ENCODE measurements around the gene HES2.
A peak's percentile ranks its signal among the peaks of the same experiment; 100 is the strongest.

- TF ChIP-seq JUNB (IDR thresholded peaks at IDR 0.05; ENCODE audit: unreplicated experiment) (no peak), CREB1 (CRISPR knock-in tag; IDR thresholded peaks at IDR 0.05; ENCODE audit: low read depth) (no peak), CTCF (conservative IDR thresholded peaks at IDR 0.05; ENCODE audit: low read depth in 2 of 2) (peak; percentile 24 to 66; a peak in 3 of 4 replicates), POLR2AphosphoS5 (IDR thresholded peaks at IDR 0.05; ENCODE audit: low read depth) (no peak), EZH2phosphoT487 (IDR thresholded peaks at IDR 0.05; ENCODE audit: unreplicated experiment) (no peak), EZH2 (IDR thresholded peaks at IDR 0.05; ENCODE audit: low read depth, unreplicated experiment) (no peak), ZNF331 (CRISPR knock-in tag; IDR thresholded peaks at IDR 0.05; ENCODE audit: low read depth) (no peak)
- TF ChIP-seq, protein P1, sequence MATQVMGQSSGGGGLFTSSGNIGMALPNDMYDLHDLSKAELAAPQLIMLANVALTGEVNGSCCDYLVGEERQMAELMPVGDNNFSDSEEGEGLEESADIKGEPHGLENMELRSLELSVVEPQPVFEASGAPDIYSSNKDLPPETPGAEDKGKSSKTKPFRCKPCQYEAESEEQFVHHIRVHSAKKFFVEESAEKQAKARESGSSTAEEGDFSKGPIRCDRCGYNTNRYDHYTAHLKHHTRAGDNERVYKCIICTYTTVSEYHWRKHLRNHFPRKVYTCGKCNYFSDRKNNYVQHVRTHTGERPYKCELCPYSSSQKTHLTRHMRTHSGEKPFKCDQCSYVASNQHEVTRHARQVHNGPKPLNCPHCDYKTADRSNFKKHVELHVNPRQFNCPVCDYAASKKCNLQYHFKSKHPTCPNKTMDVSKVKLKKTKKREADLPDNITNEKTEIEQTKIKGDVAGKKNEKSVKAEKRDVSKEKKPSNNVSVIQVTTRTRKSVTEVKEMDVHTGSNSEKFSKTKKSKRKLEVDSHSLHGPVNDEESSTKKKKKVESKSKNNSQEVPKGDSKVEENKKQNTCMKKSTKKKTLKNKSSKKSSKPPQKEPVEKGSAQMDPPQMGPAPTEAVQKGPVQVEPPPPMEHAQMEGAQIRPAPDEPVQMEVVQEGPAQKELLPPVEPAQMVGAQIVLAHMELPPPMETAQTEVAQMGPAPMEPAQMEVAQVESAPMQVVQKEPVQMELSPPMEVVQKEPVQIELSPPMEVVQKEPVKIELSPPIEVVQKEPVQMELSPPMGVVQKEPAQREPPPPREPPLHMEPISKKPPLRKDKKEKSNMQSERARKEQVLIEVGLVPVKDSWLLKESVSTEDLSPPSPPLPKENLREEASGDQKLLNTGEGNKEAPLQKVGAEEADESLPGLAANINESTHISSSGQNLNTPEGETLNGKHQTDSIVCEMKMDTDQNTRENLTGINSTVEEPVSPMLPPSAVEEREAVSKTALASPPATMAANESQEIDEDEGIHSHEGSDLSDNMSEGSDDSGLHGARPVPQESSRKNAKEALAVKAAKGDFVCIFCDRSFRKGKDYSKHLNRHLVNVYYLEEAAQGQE (IDR thresholded peaks at IDR 0.05; ENCODE audit: unreplicated experiment) = no peak
Measured at GRCh38 chr1:6378096-6378746, 41.5 kb downstream of the HES2 start.
